HFFc6 (cell line): ENCODE data around the gene A2M. TPM values are rescaled to one million over a fixed set of nuclear protein-coding genes. Genes with fewer than 3 reads are reported as not detected.

Experiments used
- DNase-seq: peaks from one replicate; pipeline ENCODE4 v3.0.0-alpha.2; 2018
- H3K27ac Mint-ChIP-seq: 2 replicates; pipeline ENCODE4 v1.8.0; 2020; ENCODE audit warnings: mild to moderate bottlenecking, mixed read lengths
- H3K27me3 Mint-ChIP-seq: 2 replicates; pipeline ENCODE4 v1.8.0; 2021; ENCODE audit warnings: mild to moderate bottlenecking, moderate library complexity, mixed read lengths; ENCODE audit not compliant: insufficient read depth
- H3K36me3 Mint-ChIP-seq: 2 replicates; pipeline ENCODE4 v1.8.0; 2021; ENCODE audit warnings: low read depth, mixed read lengths
- H3K4me1 Mint-ChIP-seq: 2 replicates; pipeline ENCODE4 v1.8.0; 2020; ENCODE audit warnings: low read depth, mixed read lengths
- H3K4me3 Mint-ChIP-seq: 2 replicates; pipeline ENCODE4 v1.8.0; 2020; ENCODE audit warnings: mild to moderate bottlenecking, moderate library complexity, mixed read lengths
- H3K9me3 Mint-ChIP-seq: 2 replicates; pipeline ENCODE4 v1.8.0; 2020; ENCODE audit warnings: mild to moderate bottlenecking, mixed read lengths
- total RNA-seq, 6 experiments: library from RNA; stranded (reverse); fragmentation: NEBNext Ultra II Directional; extraction: Animal tissue kit (Norgen Biotek cat#: 25700); gene quantifications; 2 replicates in 1 of 6; 3 replicates in 5 of 6; pipeline ENCODE4 v1.2.3, GENCODE V29; 2021
- TF ChIP-seq, protein P1 (sequence below): fragments of 200-600 bp; sonication (generic); IDR thresholded peaks from 2 replicates; pipeline ENCODE4 v1.5.0; 2021; ENCODE audit warnings: antibody characterized with exemption, mild to moderate bottlenecking

The A2M gene
- total RNA-seq, 6 experiments from 2014 or later: 0.23 to 0.50 (median 0.33) TPM

DNA sequence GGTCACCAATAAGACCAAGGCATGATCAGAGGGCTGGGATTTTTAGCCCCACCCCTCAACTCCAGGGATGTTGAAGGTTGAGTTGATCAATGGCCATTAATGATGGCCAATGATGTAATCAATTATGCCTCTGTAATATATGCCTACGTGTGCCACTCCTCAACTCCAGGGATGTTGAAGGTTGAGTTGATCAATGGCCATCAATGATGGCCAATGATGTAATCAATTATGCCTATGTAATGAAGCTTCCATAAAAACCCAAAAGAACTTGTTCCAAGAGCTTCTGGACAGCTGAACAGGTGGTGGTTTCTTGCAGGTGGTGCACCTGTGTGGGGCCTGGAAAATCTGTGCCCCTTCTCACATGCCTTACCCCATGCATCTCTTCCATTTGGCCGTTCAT lies 93.1 kb downstream of the A2M start:
- no peaks in the 10 kb centered on the region for H3K36me3 Mint-ChIP-seq
- no peaks in the 10 kb centered on the region for H3K27me3 Mint-ChIP-seq
- H3K9me3 Mint-ChIP-seq: peaks cover 5% of the 10 kb centered on the region
- H3K4me3 Mint-ChIP-seq: no peak overlapping the region
- H3K27ac Mint-ChIP-seq: no peak overlapping the region
- H3K4me1 Mint-ChIP-seq: no peaks in the 10 kb centered on the region
- TF ChIP-seq, protein P1, sequence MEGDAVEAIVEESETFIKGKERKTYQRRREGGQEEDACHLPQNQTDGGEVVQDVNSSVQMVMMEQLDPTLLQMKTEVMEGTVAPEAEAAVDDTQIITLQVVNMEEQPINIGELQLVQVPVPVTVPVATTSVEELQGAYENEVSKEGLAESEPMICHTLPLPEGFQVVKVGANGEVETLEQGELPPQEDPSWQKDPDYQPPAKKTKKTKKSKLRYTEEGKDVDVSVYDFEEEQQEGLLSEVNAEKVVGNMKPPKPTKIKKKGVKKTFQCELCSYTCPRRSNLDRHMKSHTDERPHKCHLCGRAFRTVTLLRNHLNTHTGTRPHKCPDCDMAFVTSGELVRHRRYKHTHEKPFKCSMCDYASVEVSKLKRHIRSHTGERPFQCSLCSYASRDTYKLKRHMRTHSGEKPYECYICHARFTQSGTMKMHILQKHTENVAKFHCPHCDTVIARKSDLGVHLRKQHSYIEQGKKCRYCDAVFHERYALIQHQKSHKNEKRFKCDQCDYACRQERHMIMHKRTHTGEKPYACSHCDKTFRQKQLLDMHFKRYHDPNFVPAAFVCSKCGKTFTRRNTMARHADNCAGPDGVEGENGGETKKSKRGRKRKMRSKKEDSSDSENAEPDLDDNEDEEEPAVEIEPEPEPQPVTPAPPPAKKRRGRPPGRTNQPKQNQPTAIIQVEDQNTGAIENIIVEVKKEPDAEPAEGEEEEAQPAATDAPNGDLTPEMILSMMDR: no peak
- no peak for DNase-seq

Other genes starting within 250 kb of the A2M start
- gene PHC1, start 201.4 kb downstream of the A2M start, total RNA-seq: 10 to 100 TPM; 17.2 to 22.3 (median 19.9) TPM
- 100 to 1,000 TPM; 138 to 160 (median 151) TPM for gene M6PR, start 166.3 kb downstream of the A2M start, total RNA-seq
- under 1 TPM in 2 of 6 experiments, not detected in 4; 0.25 to 0.26 TPM for gene KLRG1, start 126.4 kb downstream of the A2M start, total RNA-seq
- not detected for gene PZP, start 92.5 kb upstream of the A2M start, total RNA-seq